NOMO-1 treated with DMSO at 0.1 percent for 48 hours (cell line): Measurements from ENCODE around the gene LMCD1.

Experiments
- DNase-seq: peaks from one replicate; lab custom pipeline; 2025; ENCODE audit not compliant: unreplicated experiment; lab: John Stamatoyannopoulos, UW

The LMCD1 gene

GRCh38 chr3:8530581-8530980 is 29.0 kb downstream of the LMCD1 start:
- no peak for DNase-seq

GRCh38 chr3:8532251-8532871 is 30.7 kb downstream of the LMCD1 start:
- DNase-seq = no peak

GRCh38 chr3:8536096-8537056 is 34.8 kb downstream of the LMCD1 start:
- DNase-seq = no peak

GRCh38 chr3:8537440-8537839 is 35.8 kb downstream of the LMCD1 start:
- no peak for DNase-seq

- DNase-seq = no peak
Observed at GRCh38 chr3:8538223-8538622, 36.6 kb downstream of the LMCD1 start.

GRCh38 chr3:8538913-8539312 is 37.3 kb downstream of the LMCD1 start:
- no peak for DNase-seq

GRCh38 chr3:8539419-8539818 is 37.8 kb downstream of the LMCD1 start:
- no peak for DNase-seq

- no peak for DNase-seq
Observed at GRCh38 chr3:8540456-8540855, 38.8 kb downstream of the LMCD1 start.

- DNase-seq = no peak
Observed at GRCh38 chr3:8541486-8541885, 39.9 kb downstream of the LMCD1 start.

- DNase-seq = no peak
Observed at GRCh38 chr3:8542190-8543135, 40.8 kb downstream of the LMCD1 start.

- no peak for DNase-seq
Observed at GRCh38 chr3:8546609-8547008, 45.0 kb downstream of the LMCD1 start.

GRCh38 chr3:8548502-8549275 is 47.1 kb downstream of the LMCD1 start:
- no peak for DNase-seq

GRCh38 chr3:8549354-8549753 is 47.7 kb downstream of the LMCD1 start:
- DNase-seq = no peak

- no peak for DNase-seq
Observed at GRCh38 chr3:8550611-8551010, 49.0 kb downstream of the LMCD1 start.

GRCh38 chr3:8552223-8552762 is 50.7 kb downstream of the LMCD1 start:
- DNase-seq = no peak

- no peak for DNase-seq
Observed at GRCh38 chr3:8553405-8553804, 51.8 kb downstream of the LMCD1 start.

- DNase-seq = no peak
Observed at GRCh38 chr3:8554696-8555095, 53.1 kb downstream of the LMCD1 start.

GRCh38 chr3:8555113-8555661 is 53.6 kb downstream of the LMCD1 start:
- DNase-seq = no peak

GRCh38 chr3:8555725-8556472 is 54.3 kb downstream of the LMCD1 start:
- DNase-seq = no peak
